GM19455 (cell line): ENCODE results near the gene GNGT1.
A peak's percentile ranks its signal among the peaks of the same experiment; 100 is the strongest.

Experiments used
- ATAC-seq: cut with Tn5 transposase; IDR thresholded peaks from one replicate; pipeline ENCODE4 v1.9.1; 2021; ENCODE audit not compliant: unreplicated experiment

The GNGT1 gene

GRCh38 chr7:93938293-93938692 lies 31.9 kb downstream of the GNGT1 start:
- ATAC-seq = no peak

- ATAC-seq = no peak
Measured at GRCh38 chr7:93941945-93942344, 35.6 kb downstream of the GNGT1 start.

- no peak for ATAC-seq
Measured at GRCh38 chr7:93943816-93944540, 37.6 kb downstream of the GNGT1 start.

- ATAC-seq = no peak
Measured at GRCh38 chr7:93944673-93945072, 38.3 kb downstream of the GNGT1 start.

GRCh38 chr7:93945083-93945482 lies 38.7 kb downstream of the GNGT1 start:
- ATAC-seq = no peak

- no peak for ATAC-seq
Measured at GRCh38 chr7:93945756-93946535, 39.6 kb downstream of the GNGT1 start.

- ATAC-seq = no peak
Measured at GRCh38 chr7:93948106-93948505, 41.7 kb downstream of the GNGT1 start.

- no peak for ATAC-seq
Measured at GRCh38 chr7:93948873-93949272, 42.5 kb downstream of the GNGT1 start.

GRCh38 chr7:93949423-93949822 lies 43.1 kb downstream of the GNGT1 start:
- ATAC-seq = no peak

GRCh38 chr7:93955304-93955703 lies 48.9 kb downstream of the GNGT1 start:
- ATAC-seq = peak; percentile 81

GRCh38 chr7:93957767-93958166 lies 51.4 kb downstream of the GNGT1 start:
- no peak for ATAC-seq

- ATAC-seq = no peak
Measured at GRCh38 chr7:93958216-93958615, 51.8 kb downstream of the GNGT1 start.

GRCh38 chr7:93958651-93959050 lies 52.3 kb downstream of the GNGT1 start:
- no peak for ATAC-seq
